Karpas-422 (cell line): ENCODE data around the gene VCL. TPM values are rescaled to one million over a fixed set of nuclear protein-coding genes. Genes with fewer than 3 reads are reported as not detected.
"Not testable (repeated sequence)": the region's sequence is repeated elsewhere in the genome, so short reads cannot be mapped to it uniquely, and the experiment has no call there.

ENCODE experiments used
- DNase-seq: peaks from one replicate; pipeline ENCODE4 v3.0.0-alpha.2; 2015
- H2AFZ ChIP-seq: fragments of 200-600 bp; sonication (generic); 2 replicates; pipeline ENCODE4 v1.6.1; 2014; ENCODE audit warnings: antibody characterized with exemption, low read length, mixed read lengths
- H3K27ac ChIP-seq: fragments of 200-600 bp; sonication (generic); 2 replicates; pipeline ENCODE4 v1.5.1; 2014; ENCODE audit warnings: mild to moderate bottlenecking, low read length, moderate library complexity
- H3K27me3 ChIP-seq: fragments of 200-600 bp; sonication (generic); 2 replicates; pipeline ENCODE4 v1.6.1; 2014; ENCODE audit warnings: low read length, mixed read lengths
- H3K36me3 ChIP-seq: fragments of 200-600 bp; sonication (generic); 2 replicates; pipeline ENCODE4 v1.6.1; 2014; ENCODE audit warnings: low read length, mixed read lengths; ENCODE audit not compliant: insufficient read depth
- H3K4me1 ChIP-seq: fragments of 200-600 bp; sonication (generic); 2 replicates; pipeline ENCODE4 v1.6.1; 2014; ENCODE audit warnings: mild to moderate bottlenecking, low read length, mixed read lengths
- H3K4me2 ChIP-seq: fragments of 200-600 bp; sonication (generic); 2 replicates; pipeline ENCODE4 v1.6.1; 2014; ENCODE audit warnings: low read length, low read depth, mild to moderate bottlenecking; ENCODE audit not compliant: poor library complexity, severe bottlenecking
- H3K4me3 ChIP-seq: fragments of 200-600 bp; sonication (generic); 2 replicates; pipeline ENCODE4 v1.5.1; 2014; ENCODE audit warnings: mild to moderate bottlenecking, antibody characterized with exemption, low read length, mixed read lengths
- H3K79me2 ChIP-seq: fragments of 200-600 bp; sonication (generic); 2 replicates; pipeline ENCODE4 v1.6.1; 2014; ENCODE audit warnings: mild to moderate bottlenecking, low read length, mixed read lengths
- H3K9ac ChIP-seq: fragments of 200-600 bp; sonication (generic); 2 replicates; pipeline ENCODE4 v1.6.0; 2014; ENCODE audit warnings: low read length
- H3K9me2 ChIP-seq: fragments of 200-600 bp; sonication (generic), shearing (Covaris generic); replicated peaks from 2 replicates; pipeline ENCODE4 v1.6.0; 2014; ENCODE audit warnings: mild to moderate bottlenecking, low read length, moderate library complexity; ENCODE audit not compliant: insufficient read depth
- H3K9me3 ChIP-seq: fragments of 300-700, 200-600 bp; sonication (generic); 2 replicates; pipeline ENCODE4 v1.6.1; 2014; ENCODE audit warnings: low read length, mixed read lengths
- H4K20me1 ChIP-seq: fragments of 200-600 bp; sonication (generic); 2 replicates; pipeline ENCODE4 v1.6.1; 2014; ENCODE audit warnings: mild to moderate bottlenecking, antibody characterized with exemption, low read length, low read depth; ENCODE audit not compliant: insufficient read depth
- total RNA-seq: library from RNA; depleted of rRNA; stranded (reverse); fragments of >200 nt; shearing (Covaris generic); gene quantifications from 2 replicates; pipeline ENCODE4 v1.2.3, GENCODE V29; 2014; ENCODE audit warnings: low replicate concordance

The VCL gene
- total RNA-seq, 1 experiment from 2014 or later, result 37.6 TPM

- H3K4me2 ChIP-seq, result peak overlapping the region; percentile 36
- H3K4me3 ChIP-seq, result no peak overlapping the region
- no peaks in the 10 kb centered on the region for H3K27me3 ChIP-seq
- H3K9me3 ChIP-seq, result no peaks in the 10 kb centered on the region
- DNase-seq, result no peak
- no peak overlapping the region for H2AFZ ChIP-seq
- peaks cover 36% of the 10 kb centered on the region for H3K4me1 ChIP-seq
- no peak overlapping the region for H3K9ac ChIP-seq
- H3K36me3 ChIP-seq, result no peaks in the 10 kb centered on the region; the same call in 1 of the 2 replicates
- peak overlapping the region; percentile 39; the same call in 1 of the 2 replicates for H3K27ac ChIP-seq
- H4K20me1 ChIP-seq, result no peaks in the 10 kb centered on the region
- H3K79me2 ChIP-seq, result peaks cover 84% of the 10 kb centered on the region
- no peaks in the 10 kb centered on the region for H3K9me2 ChIP-seq
These were observed 60.2 kb downstream of the VCL start for GRCh38 chr10:74058071-74058470.

GRCh38 chr10:74058658-74059057 is 60.7 kb downstream of the VCL start:
- H3K9me3 ChIP-seq, result no peaks in the 10 kb centered on the region
- no peaks in the 10 kb centered on the region for H3K27me3 ChIP-seq
- H2AFZ ChIP-seq, result no peak overlapping the region
- H3K9me2 ChIP-seq, result no peaks in the 10 kb centered on the region
- peaks cover 82% of the 10 kb centered on the region for H3K79me2 ChIP-seq
- H3K27ac ChIP-seq, result peak overlapping the region; percentile 39; the same call in 1 of the 2 replicates
- H3K4me3 ChIP-seq, result no peak overlapping the region
- H3K4me1 ChIP-seq, result peaks cover 34% of the 10 kb centered on the region
- H4K20me1 ChIP-seq, result no peaks in the 10 kb centered on the region
- H3K36me3 ChIP-seq, result no peaks in the 10 kb centered on the region; the same call in none of the 2 replicates
- peak; percentile 79 for DNase-seq
- no peak overlapping the region for H3K4me2 ChIP-seq
- H3K9ac ChIP-seq, result no peak overlapping the region

DNA sequence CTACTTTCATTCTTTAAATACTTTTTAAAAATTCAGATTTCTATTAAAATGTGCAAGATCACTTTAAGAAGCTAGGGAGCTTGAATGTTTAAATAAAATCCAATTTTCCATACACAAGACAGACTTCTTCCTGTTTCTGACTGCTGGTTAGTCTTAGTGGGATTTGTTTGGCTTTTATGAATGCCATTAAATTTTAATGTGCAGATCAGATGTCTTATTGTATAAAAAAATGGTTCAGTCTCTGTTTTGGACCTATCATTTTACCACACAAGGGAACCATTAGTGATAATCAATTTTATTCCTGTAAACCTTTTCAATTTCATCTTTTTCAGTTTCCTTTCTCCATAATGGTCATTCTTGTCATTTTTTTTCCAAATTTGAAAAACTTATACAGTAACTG is 63.2 kb downstream of the VCL start:
- Histone ChIP-seq H3K27me3 (no peaks in the 10 kb centered on the region), H3K36me3 (no peaks in the 10 kb centered on the region; the same call in none of the 2 replicates), H3K79me2 (peaks cover 77% of the 10 kb centered on the region), H4K20me1 (no peaks in the 10 kb centered on the region), H3K9ac (no peak overlapping the region), H3K27ac (no peak overlapping the region), H2AFZ (no peak overlapping the region), H3K4me2 (no peak overlapping the region), H3K4me3 (no peak overlapping the region), H3K4me1 (peaks cover 27% of the 10 kb centered on the region), H3K9me3 (no peaks in the 10 kb centered on the region), H3K9me2 (no peaks in the 10 kb centered on the region)
- no peak for DNase-seq

DNA sequence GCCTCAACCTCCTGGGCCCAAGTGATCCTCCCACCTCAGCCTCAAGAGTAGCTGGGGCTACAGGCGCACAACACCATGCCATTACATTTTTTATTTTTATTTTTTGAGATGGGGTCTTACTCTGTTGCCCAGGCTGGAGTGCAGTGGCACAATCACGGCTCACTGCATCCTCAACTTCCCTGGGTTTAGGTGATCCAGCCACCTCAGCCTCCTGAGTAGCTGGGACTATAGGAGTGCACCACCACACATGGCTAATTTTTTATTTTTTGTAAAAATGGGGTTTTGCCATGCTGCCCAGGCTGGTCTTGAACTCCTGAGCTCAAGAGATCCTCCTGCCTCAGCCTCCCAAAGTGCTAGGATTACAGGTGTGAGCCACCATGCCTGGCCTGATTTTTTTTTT is 64.1 kb downstream of the VCL start:
- not testable (repeated sequence) for H3K9me3 ChIP-seq, H3K27me3 ChIP-seq, H3K9ac ChIP-seq, H3K4me2 ChIP-seq, H3K36me3 ChIP-seq, H3K4me3 ChIP-seq, DNase-seq, H3K27ac ChIP-seq, H4K20me1 ChIP-seq, H3K9me2 ChIP-seq, H2AFZ ChIP-seq
- Histone ChIP-seq H3K4me1 (peaks cover 21% of the 10 kb centered on the region), H3K79me2 (peaks cover 71% of the 10 kb centered on the region)

DNA sequence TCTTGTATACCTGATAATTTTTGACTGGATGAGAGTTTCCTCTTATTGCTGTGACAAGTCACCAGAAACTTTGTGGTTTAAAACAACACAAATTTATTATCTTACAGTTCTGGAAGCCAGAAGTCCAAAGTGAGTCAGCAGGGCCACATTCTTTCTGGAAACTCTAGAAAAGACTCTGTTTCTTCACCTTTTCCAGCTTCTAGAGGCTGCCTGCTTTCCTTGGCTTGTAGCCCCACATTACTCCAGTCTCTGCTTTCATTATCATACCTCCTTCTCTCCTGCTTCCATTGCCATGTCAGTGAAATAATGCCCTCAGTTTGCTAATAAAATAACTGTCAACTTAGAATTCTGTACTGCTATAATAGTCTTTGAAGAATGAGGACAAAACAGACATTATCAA is 65.3 kb downstream of the VCL start:
- H3K36me3 ChIP-seq, result no peaks in the 10 kb centered on the region; the same call in none of the 2 replicates
- H3K4me1 ChIP-seq, result peaks cover 12% of the 10 kb centered on the region
- H4K20me1 ChIP-seq, result no peaks in the 10 kb centered on the region
- no peak for DNase-seq
- no peak overlapping the region for H3K27ac ChIP-seq
- no peak overlapping the region for H3K4me3 ChIP-seq
- H2AFZ ChIP-seq, result no peak overlapping the region
- no peak overlapping the region for H3K4me2 ChIP-seq
- no peak overlapping the region for H3K9ac ChIP-seq
- no peaks in the 10 kb centered on the region for H3K27me3 ChIP-seq
- H3K9me2 ChIP-seq, result no peaks in the 10 kb centered on the region
- H3K79me2 ChIP-seq, result peaks cover 68% of the 10 kb centered on the region
- no peaks in the 10 kb centered on the region for H3K9me3 ChIP-seq

DNA sequence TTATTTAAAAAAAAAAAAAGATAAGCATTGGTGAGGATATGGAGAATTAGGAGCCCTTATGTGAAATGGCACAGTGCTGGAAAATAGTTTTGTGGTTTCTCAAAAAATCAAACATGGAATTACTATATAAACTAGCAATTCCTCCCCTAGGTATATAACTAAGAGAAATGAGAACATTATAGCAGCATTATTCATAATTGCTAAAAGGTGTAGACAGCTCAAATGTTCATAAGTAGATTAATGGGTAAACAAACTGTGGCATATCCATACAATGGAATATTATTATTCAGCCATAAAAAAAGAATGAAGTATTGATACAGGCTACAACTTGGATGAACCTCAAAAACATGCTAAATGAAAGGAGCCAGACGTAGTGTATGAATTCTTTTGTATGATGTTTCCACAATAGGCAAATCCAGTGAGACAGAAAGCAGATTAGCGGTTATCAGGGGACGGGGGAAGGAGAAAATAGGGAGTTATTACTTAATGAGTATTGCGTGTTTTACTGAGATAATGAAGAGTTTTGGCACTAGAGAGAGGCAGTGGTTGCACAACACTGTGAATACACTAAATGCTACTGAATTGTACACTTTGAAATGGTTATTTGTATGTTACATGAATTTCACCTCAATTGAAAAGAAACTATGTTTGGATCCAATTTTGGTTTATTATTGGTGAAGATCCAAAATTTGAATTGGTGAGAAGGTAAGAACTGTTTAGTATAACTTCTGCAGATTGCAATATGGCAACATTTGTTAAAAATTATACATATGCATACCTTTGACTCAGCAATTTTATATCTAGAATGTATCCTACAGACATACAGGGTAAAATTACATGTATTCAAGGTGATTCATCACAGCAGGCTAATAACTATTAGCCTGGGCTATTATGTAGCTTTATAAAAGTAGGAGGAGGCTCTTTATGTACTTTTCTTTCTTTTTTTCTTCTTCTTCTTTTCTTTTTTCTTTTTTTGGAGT is 69.7 kb downstream of the VCL start:
- Histone ChIP-seq H3K4me2 (no peak overlapping the region), H3K9me2 (no peaks in the 10 kb centered on the region), H3K27me3 (no peaks in the 10 kb centered on the region), H3K79me2 (peaks cover 43% of the 10 kb centered on the region), H3K27ac (no peak overlapping the region), H4K20me1 (no peaks in the 10 kb centered on the region), H3K4me1 (peaks cover 35% of the 10 kb centered on the region), H2AFZ (no peak overlapping the region), H3K4me3 (no peak overlapping the region), H3K9me3 (no peaks in the 10 kb centered on the region), H3K9ac (no peak overlapping the region), H3K36me3 (no peaks in the 10 kb centered on the region; the same call in none of the 2 replicates)
- DNase-seq, result no peak

- H3K79me2 ChIP-seq, result peaks cover 24% of the 10 kb centered on the region
- no peaks in the 10 kb centered on the region; the same call in 1 of the 2 replicates for H3K36me3 ChIP-seq
- no peak overlapping the region for H2AFZ ChIP-seq
- no peaks in the 10 kb centered on the region for H3K27me3 ChIP-seq
- no peaks in the 10 kb centered on the region for H3K9me2 ChIP-seq
- H3K4me2 ChIP-seq, result no peak overlapping the region
- no peak overlapping the region for H3K4me3 ChIP-seq
- no peaks in the 10 kb centered on the region for H3K9me3 ChIP-seq
- H3K27ac ChIP-seq, result peak overlapping the region; percentile 71
- H4K20me1 ChIP-seq, result no peaks in the 10 kb centered on the region
- no peak overlapping the region for H3K9ac ChIP-seq
- no peak for DNase-seq
- H3K4me1 ChIP-seq, result peaks cover 50% of the 10 kb centered on the region
These were observed 73.2 kb downstream of the VCL start for GRCh38 chr10:74071157-74071556.

- Histone ChIP-seq H3K4me2 (no peak overlapping the region), H3K79me2 (peaks cover 26% of the 10 kb centered on the region), H3K9me3 (no peaks in the 10 kb centered on the region), H3K9me2 (no peaks in the 10 kb centered on the region), H3K27ac (no peak overlapping the region), H3K4me1 (peaks cover 64% of the 10 kb centered on the region), H2AFZ (no peak overlapping the region), H3K9ac (no peak overlapping the region), H3K36me3 (no peaks in the 10 kb centered on the region; the same call in 1 of the 2 replicates), H3K27me3 (no peaks in the 10 kb centered on the region), H3K4me3 (no peak overlapping the region), H4K20me1 (no peaks in the 10 kb centered on the region)
- DNase-seq, result no peak
These were observed 74.6 kb downstream of the VCL start for GRCh38 chr10:74072503-74072902.
